Right lobe of liver (tissue), 6 donors: ENCODE data around the gene C19orf47. TPM values are rescaled to one million over a fixed set of nuclear protein-coding genes. Genes with fewer than 3 reads are reported as not detected.
"Not testable (repeated sequence)": the region's sequence is repeated elsewhere in the genome, so short reads cannot be mapped to it uniquely, and the experiment has no call there.

Experiments used
- ATAC-seq, 4 donors: fragments of 200-7000 bp; cut with Tn5 transposase; one replicate each; pipeline ENCODE4 v1.9.1; 2020; ENCODE audit warnings: mild to moderate bottlenecking in 4 of 4, moderate library complexity in 4 of 4
- DNase-seq, 3 donors: peaks; one replicate each; pipeline ENCODE4 v3.0.0-alpha.2; 2020
- H3K27ac ChIP-seq, 3 donors: fragments of 200-600 bp; one replicate each; pipeline ENCODE4 v1.8.0; 2022
- H3K27me3 ChIP-seq, 2 donors: fragments of 200-600 bp; one replicate each; pipeline ENCODE4 v1.8.0; 2022
- H3K36me3 ChIP-seq, 4 donors: fragments of 200-600 bp; sonication (generic) in 1 of 4; one replicate each; pipeline versions ENCODE4 v1.5.1 to v1.8.0; 2017 to 2022; ENCODE audit warnings: control low read depth in 1 of 4
- H3K4me1 ChIP-seq, 4 donors: fragments of 200-600 bp; sonication (generic) in 1 of 4; one replicate each; pipeline versions ENCODE4 v1.5.1 to v1.8.0; 2017 to 2022; ENCODE audit warnings: control low read depth in 1 of 4
- H3K4me3 ChIP-seq, 3 donors: fragments of 200-600 bp; one replicate each; pipeline ENCODE4 v1.8.0; 2022
- H3K9me3 ChIP-seq, 4 donors: fragments of 200-600 bp; sonication (generic) in 1 of 4; one replicate each; pipeline versions ENCODE4 v1.5.1 to v1.8.0; 2017 to 2022; ENCODE audit warnings: control low read depth in 1 of 4
- CTCF ChIP-seq, 4 donors: fragments of 200-600 bp in 3 of 4; fragments of 450-650 bp in 1 of 4; IDR thresholded peaks; one replicate each; pipeline versions ENCODE4 v1.5.1 to v1.8.0; 2016 to 2022; ENCODE audit warnings: antibody characterized with exemption in 4 of 4, mild to moderate bottlenecking in 2 of 4
- POLR2A ChIP-seq: fragments of 450-650 bp; IDR thresholded peaks from one replicate; pipeline ENCODE4 v1.6.1; 2017; ENCODE audit warnings: antibody characterized with exemption, mild to moderate bottlenecking
- WGBS: methylation state at CpG from one replicate; pipeline ENCODE4 v1.1.6; 2018; ENCODE audit warnings: low coverage, low lambda C conversion rate; ENCODE audit not compliant: insufficient coverage; ENCODE audit errors: missing lambda C conversion rate; 5-methylcytosine and 5-hydroxymethylcytosine counted together
- intact Hi-C, 2 donors: fragments of 100-400 bp; cut with DNase I; formaldehyde crosslinking; loops; one replicate each; pipeline versions ENCODE4 v1.11.2 to v1.14.1; 2022
- total RNA-seq, 6 experiments: library from RNA; depleted of rRNA in 2 of 6; stranded (reverse); fragments of >200 nt in 2 of 6; fragmentation: NEBNext Ultra II Directional in 3 of 6; extraction: Animal tissue kit (Norgen Biotek cat#: 25700) in 3 of 6; gene quantifications; one replicate each; pipeline versions ENCODE4 v1.1.0 to v1.2.4, GENCODE V29; 2016 to 2023
- donor health status: DM: no; HTN: yes; CAD: no.
- donor health status: DM: no; HTN: no; CAD: no.
- donor health status: DM: no; HTN: no; CAD: no.
- donor health status: DM: no; HTN: yes; CAD: no.
- donor health status: DM: no; HTN: yes; CAD: no.

The C19orf47 gene
- total RNA-seq, 6 experiments from 2014 or later, result 4.8 to 8.1 (median 5.5) TPM

GRCh38 chr19:40371802-40372122, 23.6 kb upstream of the C19orf47 start:
- TF ChIP-seq CTCF (IDR thresholded peaks at IDR 0.05), result no peak
- TF ChIP-seq POLR2A, result no peak
- H3K27me3 ChIP-seq, result no peaks in the 10 kb centered on the region
- DNase-seq, result no peak
- H3K4me3 ChIP-seq, result no peak overlapping the region
- no peak overlapping the region for H3K27ac ChIP-seq
- no peaks in the 10 kb centered on the region for H3K4me1 ChIP-seq
- intact Hi-C loops, result no loop called here
- H3K9me3 ChIP-seq, result no peaks in the 10 kb centered on the region
- H3K36me3 ChIP-seq, result peaks cover 0 to 31% (median 3%) of the 10 kb centered on the region in 4 donors
- ATAC-seq, result no peak
- 100% methylated on average over 3 of the region's 5 CpGs for WGBS

GRCh38 chr19:40370997-40371801, 23.0 kb upstream of the C19orf47 start:
- no peak for DNase-seq
- Histone ChIP-seq H3K36me3 (peaks cover 0 to 31% (median 5%) of the 10 kb centered on the region in 4 donors), H3K27ac (no peak overlapping the region), H3K27me3 (no peaks in the 10 kb centered on the region), H3K4me1 (no peaks in the 10 kb centered on the region), H3K9me3 (no peaks in the 10 kb centered on the region), H3K4me3 (no peak overlapping the region)
- 100% methylated on average over 1 of the region's 7 CpGs for WGBS
- TF ChIP-seq CTCF (IDR thresholded peaks at IDR 0.05) (no peak), POLR2A (no peak)
- no peak for ATAC-seq
- intact Hi-C loops, result no loop called here

- peaks cover 0 to 31% (median 5%) of the 10 kb centered on the region in 4 donors for H3K36me3 ChIP-seq
- H3K4me3 ChIP-seq, DNase-seq, H3K27me3 ChIP-seq, H3K27ac ChIP-seq, H3K4me1 ChIP-seq, intact Hi-C loops, ATAC-seq, H3K9me3 ChIP-seq: not testable (repeated sequence)
- WGBS, result 100% methylated on average over 2 of the region's 3 CpGs
Observed at GRCh38 chr19:40370253-40370652, 22.1 kb upstream of the C19orf47 start.

GRCh38 chr19:40369797-40370196, 21.6 kb upstream of the C19orf47 start:
- intact Hi-C loops, result no loop called here
- Histone ChIP-seq H3K27ac (no peak overlapping the region), H3K4me1 (no peaks in the 10 kb centered on the region), H3K9me3 (no peaks in the 10 kb centered on the region), H3K4me3 (no peak overlapping the region), H3K27me3 (no peaks in the 10 kb centered on the region), H3K36me3 (peaks cover 0 to 31% (median 5%) of the 10 kb centered on the region in 4 donors)
- DNase-seq, result no peak
- TF ChIP-seq CTCF (IDR thresholded peaks at IDR 0.05) (no peak), POLR2A (no peak)
- no peak for ATAC-seq
- WGBS, result no CpG with 5 or more reads among the region's 12 CpGs

- DNase-seq (no peak), ATAC-seq (no peak)
- Histone ChIP-seq H3K36me3 (peaks cover 0 to 25% (median 5%) of the 10 kb centered on the region in 4 donors), H3K9me3 (no peaks in the 10 kb centered on the region), H3K4me3 (no peak overlapping the region), H3K27me3 (no peaks in the 10 kb centered on the region), H3K27ac (no peak overlapping the region), H3K4me1 (no peaks in the 10 kb centered on the region)
- WGBS, result 100% methylated on average over 4 of the region's 16 CpGs
- intact Hi-C loops, result no loop called here
- TF ChIP-seq POLR2A, result no peak
- no peak for TF ChIP-seq CTCF (IDR thresholded peaks at IDR 0.05)
Observed at GRCh38 chr19:40367577-40368434, 19.6 kb upstream of the C19orf47 start.
